ENCODE results near the gene MMP2.

The MMP2 gene

GRCh38 chr16:55521792-55522191 lies 42.8 kb downstream of the MMP2 start:
- no peak for DNase-seq

GRCh38 chr16:55526441-55526840 lies 47.4 kb downstream of the MMP2 start:
- no peak for DNase-seq

DNA sequence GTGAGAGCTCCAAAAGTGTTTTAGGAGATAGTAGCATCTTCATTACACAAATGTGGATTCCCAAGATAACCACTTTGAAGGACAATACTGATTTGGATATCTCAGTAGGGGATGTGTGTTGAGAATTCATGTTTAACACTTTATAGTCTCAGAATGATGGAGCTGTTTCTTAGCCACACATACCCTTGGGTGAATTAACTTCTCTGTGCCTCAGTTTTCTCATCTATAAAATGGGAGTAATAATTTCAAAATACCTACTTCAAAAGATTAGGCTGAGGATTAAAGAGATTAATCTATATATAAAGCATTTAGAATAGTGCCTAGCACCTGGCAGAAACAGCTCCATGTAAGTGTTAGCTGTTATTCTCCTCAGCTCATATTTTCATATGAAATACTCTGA lies 48.9 kb downstream of the MMP2 start:
- no peak for DNase-seq

DNA sequence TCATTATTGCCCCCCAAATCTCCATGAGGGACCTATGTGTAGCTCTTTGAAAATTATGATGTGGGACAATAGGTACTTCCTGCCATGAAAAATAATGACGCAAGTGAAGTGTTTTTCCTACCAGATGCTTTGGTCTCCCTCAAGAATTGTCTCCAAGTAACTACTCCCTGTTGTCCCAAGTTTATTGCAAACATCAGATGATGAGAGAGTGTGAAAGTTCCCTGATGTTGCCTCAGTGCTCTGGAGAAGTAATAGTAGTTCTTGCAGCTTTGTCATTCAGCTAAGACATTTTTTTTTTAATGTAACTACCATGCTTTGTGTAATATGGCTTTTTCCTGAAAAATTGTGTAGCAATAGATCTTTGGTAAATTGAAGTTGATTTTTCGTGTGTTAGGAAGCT lies 50.0 kb downstream of the MMP2 start:
- DNase-seq = no peak

DNA sequence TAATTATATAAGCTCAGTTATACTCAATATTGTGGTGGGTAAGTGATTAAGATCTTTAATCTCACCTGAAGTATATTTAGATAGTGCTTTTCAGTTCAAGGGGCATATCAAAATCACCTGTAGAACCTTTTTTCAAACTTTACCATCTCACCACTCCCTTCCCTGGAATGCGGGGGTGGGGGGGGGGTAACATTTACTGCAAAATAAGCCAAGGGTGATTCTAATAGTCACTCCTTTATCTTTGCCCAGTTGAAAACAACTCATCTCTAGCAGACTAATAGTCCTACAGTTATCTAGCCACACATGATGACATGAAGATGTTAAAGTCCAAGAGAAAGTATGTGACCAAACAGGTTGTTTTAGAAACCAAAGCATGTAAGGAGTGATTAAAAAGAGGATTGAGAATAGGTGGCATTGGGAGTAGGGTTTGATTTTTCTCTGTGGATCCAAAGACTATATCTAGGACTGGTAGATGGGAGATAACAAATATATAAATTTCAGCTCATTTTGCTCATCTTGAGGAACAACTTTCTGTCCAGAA lies 51.4 kb downstream of the MMP2 start:
- DNase-seq = no peak

GRCh38 chr16:55532227-55532626 lies 53.2 kb downstream of the MMP2 start:
- no peak for DNase-seq

GRCh38 chr16:55534756-55535155 lies 55.8 kb downstream of the MMP2 start:
- no peak for DNase-seq

DNA sequence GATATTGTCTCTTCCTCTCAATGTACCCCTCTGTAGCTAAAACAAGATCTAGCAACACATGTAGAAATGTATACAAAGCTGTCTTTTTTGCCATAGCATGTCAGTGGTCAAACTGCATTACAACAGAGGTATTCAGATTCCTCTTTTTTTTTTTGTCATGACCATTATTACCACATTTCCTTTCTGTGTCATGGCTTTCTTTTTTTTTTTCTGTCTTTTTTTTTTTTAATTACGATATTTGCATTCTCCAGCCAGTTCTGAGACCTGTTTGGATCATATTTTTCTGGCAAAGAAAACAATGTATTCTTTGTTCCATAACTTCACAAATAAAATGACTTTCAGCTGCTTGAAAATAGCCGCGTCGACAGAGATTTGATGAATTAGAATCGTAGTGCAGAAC lies 60.1 kb downstream of the MMP2 start:
- no peak for DNase-seq

DNA sequence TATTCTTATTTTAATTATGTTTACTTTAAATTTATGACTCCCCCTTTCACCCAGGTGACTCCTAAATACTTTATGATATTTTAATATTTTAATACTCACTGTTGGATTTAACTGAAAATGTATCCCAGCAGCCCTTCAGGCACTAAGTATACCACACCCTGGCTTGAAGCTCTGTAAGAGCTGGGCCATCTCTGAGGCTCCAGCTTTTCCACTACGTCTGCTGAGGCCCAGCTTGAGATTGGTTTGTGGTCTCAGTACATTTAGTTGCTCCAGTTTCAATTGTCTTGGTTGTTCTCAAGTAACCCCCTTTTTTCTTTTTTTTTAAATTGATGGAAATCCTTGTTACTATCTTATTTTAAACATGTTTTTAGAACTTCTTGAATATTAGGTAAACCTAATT lies 60.5 kb downstream of the MMP2 start:
- no peak for DNase-seq

DNA sequence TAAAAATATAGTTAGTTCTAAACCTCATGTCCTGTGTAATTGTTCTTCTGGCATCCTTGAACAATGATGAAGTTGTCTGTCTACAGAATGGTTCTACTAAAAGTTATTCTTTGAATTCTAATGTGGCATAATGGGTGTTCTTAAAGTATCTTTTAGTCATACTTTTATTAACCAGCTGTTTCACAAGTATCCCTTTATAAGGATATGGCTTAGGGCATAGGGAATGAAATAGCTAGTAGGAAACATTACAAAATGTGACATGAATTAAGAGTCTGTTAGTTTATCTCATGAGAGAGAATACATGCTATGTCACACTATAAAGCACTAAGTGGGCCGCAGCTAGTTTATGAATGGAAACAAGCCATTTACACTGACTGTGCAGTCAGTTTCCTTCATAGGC lies 61.2 kb downstream of the MMP2 start:
- no peak for DNase-seq

DNA sequence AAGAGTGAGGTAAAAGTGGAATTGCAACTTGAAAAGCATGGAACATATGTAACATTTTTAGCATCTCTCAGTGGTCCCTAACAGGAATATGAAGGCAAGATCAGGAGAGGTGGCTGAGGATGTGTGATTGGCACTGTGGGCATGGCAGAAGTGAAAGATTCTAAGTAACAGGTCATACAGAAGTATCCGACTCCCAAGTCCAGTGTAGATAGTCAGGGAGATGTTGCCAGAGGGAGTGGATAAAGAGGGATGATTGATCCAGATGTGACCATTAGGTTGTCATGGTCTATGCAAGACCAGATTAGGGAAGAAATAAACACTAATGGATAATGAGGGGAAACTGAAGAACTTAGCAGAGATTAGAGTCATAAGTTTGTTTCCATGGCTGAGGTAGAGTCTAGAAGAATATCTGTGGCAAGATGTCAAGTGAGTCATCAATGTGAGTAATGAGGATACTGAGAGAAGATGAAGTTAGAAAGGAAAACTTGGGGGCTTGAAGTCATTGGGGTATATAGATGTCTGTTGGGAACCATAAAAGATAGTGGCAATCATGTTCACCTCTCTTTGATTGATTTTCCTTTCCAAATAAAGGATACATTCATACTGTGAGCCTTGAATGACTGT lies 63.6 kb downstream of the MMP2 start:
- no peak for DNase-seq

GRCh38 chr16:55543472-55543871 lies 64.5 kb downstream of the MMP2 start:
- no peak for DNase-seq

DNA sequence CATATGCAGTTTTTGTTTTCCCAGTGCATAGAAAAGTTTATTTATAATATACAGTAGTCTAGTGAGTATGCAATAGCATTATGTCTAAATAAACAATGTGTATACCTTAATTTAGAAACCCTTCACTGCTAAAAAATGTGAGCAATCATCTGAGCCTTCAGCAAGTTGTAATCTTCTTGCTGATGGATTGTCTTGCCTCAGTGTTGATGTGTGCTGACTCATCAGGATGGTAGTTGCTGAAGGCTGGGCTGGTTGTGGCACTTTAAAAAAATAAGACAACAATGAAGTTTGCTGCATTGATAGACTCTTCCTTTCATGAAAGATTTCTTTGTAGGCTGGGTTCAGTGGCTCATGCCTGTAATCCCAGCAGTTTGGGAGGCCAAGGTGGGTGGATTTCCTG lies 73.6 kb downstream of the MMP2 start:
- DNase-seq = no peak

- DNase-seq = no peak
These were observed 76.4 kb downstream of the MMP2 start for GRCh38 chr16:55555436-55555835.
